Kidney glomerular epithelial cell (primary cell): ENCODE results near the gene SAP25.

Experiments
- DNase-seq: peaks from one replicate; lab custom pipeline; 2025; lab: John Stamatoyannopoulos, UW

The SAP25 gene

GRCh38 chr7:100573691-100574361 is at the start of gene SAP25:
TSS of gene SAP25 (minus strand) at chr7:100573900. CDS start at chr7:100573742, 158 bp downstream.
- no peak for DNase-seq

GRCh38 chr7:100621554-100621953 is 47.9 kb upstream of the SAP25 start:
- DNase-seq, result no peak

GRCh38 chr7:100620804-100621203 is 47.1 kb upstream of the SAP25 start:
- no peak for DNase-seq

GRCh38 chr7:100620239-100620638 is 46.5 kb upstream of the SAP25 start:
- DNase-seq, result no peak

GRCh38 chr7:100614308-100614861 is 40.7 kb upstream of the SAP25 start:
- no peak for DNase-seq

GRCh38 chr7:100613412-100614175 is 39.9 kb upstream of the SAP25 start:
- no peak for DNase-seq

GRCh38 chr7:100612730-100613390 is 39.2 kb upstream of the SAP25 start:
- DNase-seq, result no peak

GRCh38 chr7:100611983-100612729 is 38.5 kb upstream of the SAP25 start, which contains the start of gene MOSPD3:
TSS of gene MOSPD3 (plus strand) at chr7:100612540. CDS start at chr7:100612792, 252 bp downstream.
- DNase-seq, result peak; percentile 98

GRCh38 chr7:100609958-100610357 is 36.3 kb upstream of the SAP25 start:
- no peak for DNase-seq

- DNase-seq, result peak; percentile 47
Observed at GRCh38 chr7:100607111-100607510, 33.4 kb upstream of the SAP25 start.

- no peak for DNase-seq
Observed at GRCh38 chr7:100606313-100606712, 32.6 kb upstream of the SAP25 start.

GRCh38 chr7:100604976-100605911 is 31.5 kb upstream of the SAP25 start:
- DNase-seq, result no peak

GRCh38 chr7:100604028-100604975 is 30.6 kb upstream of the SAP25 start:
- no peak for DNase-seq

GRCh38 chr7:100603726-100604027 is 30.0 kb upstream of the SAP25 start:
- DNase-seq, result no peak

- no peak for DNase-seq
Observed at GRCh38 chr7:100602889-100603725, 29.4 kb upstream of the SAP25 start.

GRCh38 chr7:100600730-100601038 is 27.0 kb upstream of the SAP25 start:
- no peak for DNase-seq

GRCh38 chr7:100599911-100600729 is 26.4 kb upstream of the SAP25 start:
- no peak for DNase-seq

GRCh38 chr7:100598425-100598824 is 24.7 kb upstream of the SAP25 start:
- DNase-seq, result no peak
